CD4-positive, CD25-positive, alpha-beta regulatory T cell (primary cell): ENCODE results near the gene KCNJ16. TPM values are rescaled to one million over a fixed set of nuclear protein-coding genes. Genes with fewer than 3 reads are reported as not detected.

Source experiments
- ATAC-seq, 2 donors: fragments of 150-1000 bp; cut with Tn5 transposase; one replicate each; pipeline ENCODE4 v1.10.0; 2021; ENCODE audit warnings: low read depth in 2 of 2, moderate number of reproducible peaks in 2 of 2, moderate library complexity in 1 of 2
- DNase-seq, 3 donors: peaks; one replicate each; pipeline versions ENCODE4 v3.0.0 to v3.0.0-alpha.2; 2012 to 2022; ENCODE audit warnings: mixed read lengths in 1 of 3
- H3K27ac ChIP-seq: one replicate; pipeline ENCODE4 v1.7.0; 2013; ENCODE audit warnings: mild to moderate bottlenecking, low read length; ENCODE audit not compliant: insufficient read depth, poor library complexity, severe bottlenecking
- H3K27me3 ChIP-seq: one replicate; pipeline ENCODE4 v1.7.0; 2013; ENCODE audit warnings: low read length; ENCODE audit not compliant: control insufficient read depth, insufficient read depth
- H3K36me3 ChIP-seq: one replicate; pipeline ENCODE4 v1.7.0; 2013; ENCODE audit warnings: mild to moderate bottlenecking, low read length, moderate library complexity; ENCODE audit not compliant: control insufficient read depth, insufficient read depth
- H3K4me1 ChIP-seq: 2 replicates; pipeline ENCODE4 v1.7.0; 2013; ENCODE audit warnings: mild to moderate bottlenecking, low read length; ENCODE audit not compliant: insufficient read depth, control insufficient read depth, poor library complexity, severe bottlenecking
- H3K4me3 ChIP-seq: one replicate; pipeline ENCODE4 v1.7.0; 2013; ENCODE audit warnings: low read depth, mild to moderate bottlenecking, low read length, moderate library complexity
- H3K9me3 ChIP-seq, 2 experiments: 1 replicate in 1 of 2; 2 replicates in 1 of 2; pipeline ENCODE4 v1.7.0; 2013; ENCODE audit warnings: low read length in 2 of 2, mild to moderate bottlenecking in 1 of 2, moderate library complexity in 1 of 2; ENCODE audit not compliant: control insufficient read depth in 2 of 2
- H3K27ac Mint-ChIP-seq, 3 donors: one replicate each; pipeline ENCODE4 v1.8.0; 2020 to 2022; ENCODE audit warnings: mild to moderate bottlenecking in 3 of 3, mixed read lengths in 3 of 3, moderate library complexity in 2 of 3
- H3K27me3 Mint-ChIP-seq: one replicate; pipeline ENCODE4 v1.8.0; 2022; ENCODE audit warnings: mild to moderate bottlenecking, mixed read lengths
- H3K36me3 Mint-ChIP-seq: one replicate; pipeline ENCODE4 v1.8.0; 2020; ENCODE audit warnings: mixed read lengths
- H3K4me1 Mint-ChIP-seq, 4 donors: one replicate each; pipeline ENCODE4 v1.8.0; 2020 to 2022; ENCODE audit warnings: mixed read lengths in 4 of 4, mild to moderate bottlenecking in 1 of 4
- H3K4me3 Mint-ChIP-seq, 4 donors: one replicate each; pipeline ENCODE4 v1.8.0; 2020 to 2022; ENCODE audit warnings: mild to moderate bottlenecking in 4 of 4, mixed read lengths in 4 of 4, moderate library complexity in 3 of 4
- H3K9me3 Mint-ChIP-seq, 7 donors: one replicate each; pipeline ENCODE4 v1.8.0; 2020 to 2022; ENCODE audit warnings: mixed read lengths in 7 of 7, mild to moderate bottlenecking in 3 of 7, moderate library complexity in 2 of 7
- polyA plus RNA-seq, 4 donors: library from polyadenylated mRNA; unstranded; fragments of 300-500 nt; fragmentation: Illumina TruSeq; gene quantifications; one replicate each; pipeline ENCODE4 v1.2.3, GENCODE V29; 2021
- total RNA-seq: library from RNA; stranded (reverse); gene quantifications from one replicate; pipeline ENCODE4 v1.2.3, GENCODE V29; 2022

The KCNJ16 gene
- total and polyA plus RNA-seq, 5 donors from 2014 or later, result not detected

GRCh38 chr17:70181376-70181775, 106.4 kb downstream of the KCNJ16 start:
- Mint-ChIP-seq H3K4me1 (peaks cover 0 to 4% (median 0%) of the 10 kb centered on the region in 4 donors), H3K27me3 (no peaks in the 10 kb centered on the region), H3K36me3 (no peaks in the 10 kb centered on the region), H3K4me3 (no peak overlapping the region), H3K9me3 (peaks cover 0 to 4% (median 0%) of the 10 kb centered on the region in 7 donors), H3K27ac (no peak overlapping the region)
- Histone ChIP-seq H3K4me3 (no peak overlapping the region), H3K36me3 (no peaks in the 10 kb centered on the region), H3K27ac (no peak overlapping the region), H3K4me1 (no peaks in the 10 kb centered on the region), H3K9me3 (no peaks in the 10 kb centered on the region), H3K27me3 (no peaks in the 10 kb centered on the region)
- ATAC-seq (no peak), DNase-seq (no peak)

GRCh38 chr17:70181866-70182265, 106.8 kb downstream of the KCNJ16 start:
- H3K4me3 ChIP-seq, result no peak overlapping the region
- Mint-ChIP-seq H3K27ac (no peak overlapping the region), H3K36me3 (no peaks in the 10 kb centered on the region), H3K4me1 (peaks cover 0 to 4% (median 0%) of the 10 kb centered on the region in 4 donors), H3K27me3 (no peaks in the 10 kb centered on the region), H3K9me3 (peaks cover 0 to 4% (median 0%) of the 10 kb centered on the region in 7 donors), H3K4me3 (no peak overlapping the region)
- no peak overlapping the region for H3K27ac ChIP-seq
- no peaks in the 10 kb centered on the region for H3K4me1 ChIP-seq
- DNase-seq, result no peak
- H3K27me3 ChIP-seq, result no peaks in the 10 kb centered on the region
- ATAC-seq, result no peak
- no peaks in the 10 kb centered on the region for H3K36me3 ChIP-seq
- no peaks in the 10 kb centered on the region for H3K9me3 ChIP-seq

GRCh38 chr17:70183508-70183907, 108.5 kb downstream of the KCNJ16 start:
- Mint-ChIP-seq H3K4me3 (no peak overlapping the region), H3K27me3 (no peaks in the 10 kb centered on the region), H3K4me1 (no peaks in the 10 kb centered on the region), H3K36me3 (no peaks in the 10 kb centered on the region), H3K9me3 (peaks cover 0 to 2% (median 1%) of the 10 kb centered on the region in 7 donors), H3K27ac (no peak overlapping the region)
- no peak for DNase-seq
- Histone ChIP-seq H3K27ac (no peak overlapping the region), H3K27me3 (no peaks in the 10 kb centered on the region), H3K4me1 (no peaks in the 10 kb centered on the region), H3K36me3 (no peaks in the 10 kb centered on the region), H3K9me3 (no peaks in the 10 kb centered on the region), H3K4me3 (no peak overlapping the region)
- ATAC-seq, result no peak

- H3K9me3 Mint-ChIP-seq, result peaks cover 0 to 4% (median 1%) of the 10 kb centered on the region in 7 donors
- Histone ChIP-seq H3K27ac (no peak overlapping the region), H3K4me1 (no peaks in the 10 kb centered on the region), H3K9me3 (no peaks in the 10 kb centered on the region), H3K4me3 (no peak overlapping the region), H3K36me3 (no peaks in the 10 kb centered on the region), H3K27me3 (no peaks in the 10 kb centered on the region)
- ATAC-seq (no peak), DNase-seq (no peak)
- H3K36me3 Mint-ChIP-seq, result no peaks in the 10 kb centered on the region
- no peaks in the 10 kb centered on the region for H3K27me3 Mint-ChIP-seq
- no peak overlapping the region for H3K27ac Mint-ChIP-seq
- H3K4me3 Mint-ChIP-seq, result no peak overlapping the region
- no peaks in the 10 kb centered on the region for H3K4me1 Mint-ChIP-seq
Measured at GRCh38 chr17:70184207-70184606, 109.2 kb downstream of the KCNJ16 start.

GRCh38 chr17:70184770-70185169, 109.7 kb downstream of the KCNJ16 start:
- Histone ChIP-seq H3K27ac (no peak overlapping the region), H3K27me3 (no peaks in the 10 kb centered on the region), H3K4me1 (no peaks in the 10 kb centered on the region), H3K9me3 (no peaks in the 10 kb centered on the region), H3K4me3 (no peak overlapping the region), H3K36me3 (no peaks in the 10 kb centered on the region)
- no peaks in the 10 kb centered on the region for H3K4me1 Mint-ChIP-seq
- H3K27ac Mint-ChIP-seq, result no peak overlapping the region
- H3K4me3 Mint-ChIP-seq, result no peak overlapping the region
- ATAC-seq (no peak), DNase-seq (no peak)
- peaks cover 0 to 4% (median 1%) of the 10 kb centered on the region in 7 donors for H3K9me3 Mint-ChIP-seq
- no peaks in the 10 kb centered on the region for H3K27me3 Mint-ChIP-seq
- H3K36me3 Mint-ChIP-seq, result no peaks in the 10 kb centered on the region

Other genes starting within 250 kb of the KCNJ16 start
- 0.22 TPM for gene KCNJ2, start 94.3 kb downstream of the KCNJ16 start, total RNA-seq
- not detected for gene KCNJ2, start 94.3 kb downstream of the KCNJ16 start, polyA plus RNA-seq